B cell (primary cell): ENCODE measurements around the gene FLNA.

Experiments
- CTCF ChIP-seq: fragments of 200-600 bp; IDR thresholded peaks from one replicate; pipeline ENCODE4 v1.8.0; 2022; ENCODE audit warnings: antibody characterized with exemption, mild to moderate bottlenecking
- EZH2 ChIP-seq: IDR thresholded peaks from 2 replicates; pipeline ENCODE4 v1.6.1; 2012; ENCODE audit warnings: borderline replicate concordance, low read depth, mild to moderate bottlenecking, moderate library complexity, low read length; ENCODE audit not compliant: insufficient read depth, poor library complexity, severe bottlenecking

- TF ChIP-seq CTCF (no peak), EZH2 (no peak)
Measured at GRCh38 chrX:154313147-154313546, 61.3 kb downstream of the FLNA start.
